ENCODE measurements around the gene FADS2. TPM values are rescaled to one million over a fixed set of nuclear protein-coding genes. Genes with fewer than 3 reads are reported as not detected.
A peak's percentile ranks its signal among the peaks of the same experiment; 100 is the strongest.

Gene FADS2
- total and polyA plus RNA-seq, 9 of the 15 experiments (the other 6 are each of a cell fraction or from before 2014, with no cell fraction given) = 2.9 to 42.8 (median 16.2) TPM

DNA sequence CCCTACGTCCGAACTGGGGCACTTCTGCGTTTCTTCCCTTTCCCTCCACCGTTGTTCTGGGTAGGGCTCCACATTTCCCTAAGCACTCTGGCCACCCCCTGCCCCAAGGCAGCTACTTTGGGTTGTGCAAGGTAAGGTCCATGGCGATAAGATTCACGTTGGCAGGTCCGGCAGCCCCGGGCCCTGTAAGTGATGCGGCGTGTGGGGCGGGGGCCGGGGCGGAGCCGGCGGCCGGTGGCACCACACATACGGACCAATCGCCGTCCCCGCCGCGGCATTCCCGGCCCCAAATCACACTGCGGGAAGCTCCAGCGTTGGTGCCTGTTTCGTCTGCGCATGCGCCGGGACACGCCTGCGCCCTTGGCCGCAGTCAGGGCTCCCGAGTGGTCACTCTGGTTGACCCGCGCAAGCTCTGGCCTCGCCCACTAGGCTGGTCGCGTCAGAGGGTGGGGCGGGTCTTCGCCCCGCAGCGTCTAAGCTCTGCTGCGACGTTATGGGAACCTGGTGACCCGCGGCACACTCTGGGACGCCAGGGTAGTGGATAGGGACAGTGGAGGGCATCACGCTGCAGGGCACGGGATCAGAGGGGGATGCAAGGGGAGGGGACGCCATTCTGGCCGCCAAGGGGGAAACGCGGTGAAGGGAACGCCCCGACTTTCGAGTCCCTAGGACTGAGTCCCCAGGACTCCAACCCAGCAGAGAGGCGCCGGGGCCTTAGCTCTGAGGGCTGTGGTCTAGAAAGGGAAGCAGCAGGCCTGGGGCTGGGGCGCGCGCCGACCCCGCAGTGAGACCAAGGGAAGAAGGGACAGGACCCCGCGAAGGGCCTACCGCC is 12.9 kb upstream of the FADS2 start (continued):
- TF ChIP-seq ZNF592 (IDR thresholded peaks at IDR 0.05) (peak; percentile 97), ZNF197 (CRISPR knock-in tag; IDR thresholded peaks at IDR 0.05; ENCODE audit: low read depth) (no peak), PML (IDR thresholded peaks at IDR 0.05; ENCODE audit: low read length) (peak; percentile 80), RAD21 (CRISPR knock-in tag; conservative IDR thresholded peaks at IDR 0.05 in 1 of 2, IDR thresholded peaks at IDR 0.05 in 1 of 2) (peak in 1 of 2 experiments; percentile 2; a peak in 1 of 4 replicates), BRCA1 (IDR thresholded peaks at IDR 0.05) (no peak), BRCA1 (CRISPR knock-in tag; IDR thresholded peaks at IDR 0.05) (0 out of 2 replicates have a peak, but pooled peaks have one; percentile 77), NR4A1 (CRISPR knock-in tag; IDR thresholded peaks at IDR 0.05) (no peak), NR4A1 (tag; IDR thresholded peaks at IDR 0.05) (peak; percentile 13; the same call in 1 of the 2 replicates), ZNF766 (CRISPR knock-in tag; conservative IDR thresholded peaks at IDR 0.05) (peak; percentile 48; the same call in 1 of the 2 replicates), MEIS2 (IDR thresholded peaks at IDR 0.05; ENCODE audit: partially characterized antibody) (peak; percentile 96), FOXP1 (CRISPR knock-in tag; IDR thresholded peaks at IDR 0.05) (peak; percentile 79; the same call in 1 of the 2 replicates), CREBBP (IDR thresholded peaks at IDR 0.05; ENCODE audit: low read depth, low read length) (no peak), ZNF778 (CRISPR knock-in tag; IDR thresholded peaks at IDR 0.05) (no peak), ZNF511 (CRISPR knock-in tag; IDR thresholded peaks at IDR 0.05) (peak; percentile 37; the same call in 1 of the 2 replicates), CBX2 (IDR thresholded peaks at IDR 0.05; ENCODE audit: insufficient read depth, low read length, poor library complexity, severe bottlenecking) (no peak), ARHGAP35 (IDR thresholded peaks at IDR 0.05; ENCODE audit: partially characterized antibody) (no peak), CBX1 (IDR thresholded peaks at IDR 0.05; ENCODE audit: low read depth) (peak; percentile 46; the same call in 1 of the 2 replicates), PHF8 (IDR thresholded peaks at IDR 0.05; ENCODE audit: borderline replicate concordance, low read length) (peak; percentile 67; the same call in 1 of the 2 replicates), HNRNPLL (IDR thresholded peaks at IDR 0.05; ENCODE audit: low read depth, low read length, poor library complexity, severe bottlenecking) (peak; percentile 66), FIP1L1 (IDR thresholded peaks at IDR 0.05; ENCODE audit: low read depth, low read length, poor library complexity, severe bottlenecking) (peak; percentile 69), HMGN3 (IDR thresholded peaks at IDR 0.05; ENCODE audit: borderline replicate concordance, extremely low read depth, insufficient read length, low read depth, low read length) (peak; percentile 83), RBM39 (optimal IDR thresholded peaks at IDR 0.05; ENCODE audit: low read depth, low read length) (no peak)
